Gastroesophageal sphincter (tissue), 3 donors: ENCODE measurements around the gene INTS11.

Source experiments
- POLR2AphosphoS5 ChIP-seq: sonication (generic); formaldehyde crosslinking; IDR thresholded peaks from one replicate; pipeline ENCODE4 v1.6.1; 2017; ENCODE audit warnings: antibody characterized with exemption
- TF ChIP-seq, protein P1 (sequence below), 4 experiments: fragments of 200-600 bp in 2 of 4; fragments of 450-650 bp in 2 of 4; sonication (generic) in 1 of 4; IDR thresholded peaks; one replicate each; pipeline ENCODE4 v1.5.1; 2017 to 2019; ENCODE audit warnings: antibody characterized with exemption in 4 of 4, mild to moderate bottlenecking in 2 of 4, moderate library complexity in 2 of 4

DNA sequence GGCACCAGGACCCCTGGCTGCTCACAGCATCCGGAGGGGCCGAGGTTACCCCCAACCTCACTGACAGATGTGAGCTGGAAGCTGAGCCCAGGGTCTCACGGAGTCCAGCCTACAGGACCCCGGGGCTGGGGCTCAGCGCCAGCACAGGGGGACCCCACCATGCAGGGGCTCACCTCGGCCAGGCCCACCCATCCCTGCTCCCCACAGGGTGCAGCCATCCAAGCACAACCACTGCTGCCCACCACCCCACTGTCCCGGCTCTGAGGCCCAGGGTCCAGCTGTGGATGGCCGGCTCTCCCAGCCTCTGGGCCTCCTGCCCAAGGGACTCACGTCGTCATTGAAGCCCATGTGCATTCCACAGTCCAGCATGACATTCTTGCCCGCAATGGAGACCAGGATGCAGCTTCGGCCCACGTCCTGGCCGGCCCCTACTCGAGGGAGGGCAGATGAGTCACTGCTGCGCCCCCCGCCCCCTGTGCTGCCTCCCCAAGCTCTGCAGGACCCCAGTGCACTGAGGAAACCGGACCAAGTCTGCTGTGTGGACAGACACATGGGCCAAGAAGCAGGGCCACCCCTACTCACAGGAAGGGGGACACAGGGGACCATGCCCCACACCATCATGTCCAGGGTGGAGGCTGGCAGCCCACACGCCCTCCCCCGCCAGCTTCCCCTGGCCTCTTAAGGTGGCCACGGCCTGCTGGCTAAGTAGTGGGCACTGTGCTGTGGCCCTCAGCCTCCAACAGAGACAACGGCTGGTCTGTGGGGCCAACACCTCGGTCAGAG, 3.6 kb downstream of the INTS11 start:
- no peak for TF ChIP-seq POLR2AphosphoS5
- TF ChIP-seq, protein P1, sequence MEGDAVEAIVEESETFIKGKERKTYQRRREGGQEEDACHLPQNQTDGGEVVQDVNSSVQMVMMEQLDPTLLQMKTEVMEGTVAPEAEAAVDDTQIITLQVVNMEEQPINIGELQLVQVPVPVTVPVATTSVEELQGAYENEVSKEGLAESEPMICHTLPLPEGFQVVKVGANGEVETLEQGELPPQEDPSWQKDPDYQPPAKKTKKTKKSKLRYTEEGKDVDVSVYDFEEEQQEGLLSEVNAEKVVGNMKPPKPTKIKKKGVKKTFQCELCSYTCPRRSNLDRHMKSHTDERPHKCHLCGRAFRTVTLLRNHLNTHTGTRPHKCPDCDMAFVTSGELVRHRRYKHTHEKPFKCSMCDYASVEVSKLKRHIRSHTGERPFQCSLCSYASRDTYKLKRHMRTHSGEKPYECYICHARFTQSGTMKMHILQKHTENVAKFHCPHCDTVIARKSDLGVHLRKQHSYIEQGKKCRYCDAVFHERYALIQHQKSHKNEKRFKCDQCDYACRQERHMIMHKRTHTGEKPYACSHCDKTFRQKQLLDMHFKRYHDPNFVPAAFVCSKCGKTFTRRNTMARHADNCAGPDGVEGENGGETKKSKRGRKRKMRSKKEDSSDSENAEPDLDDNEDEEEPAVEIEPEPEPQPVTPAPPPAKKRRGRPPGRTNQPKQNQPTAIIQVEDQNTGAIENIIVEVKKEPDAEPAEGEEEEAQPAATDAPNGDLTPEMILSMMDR (IDR thresholded peaks at IDR 0.05), result no peak
